HG02678 (cell line): Measurements from ENCODE around the gene CYB561D2.

Source experiments
- ATAC-seq: cut with Tn5 transposase; IDR thresholded peaks from one replicate; pipeline ENCODE4 v1.9.1; 2021; ENCODE audit warnings: mild to moderate bottlenecking, moderate library complexity; ENCODE audit not compliant: unreplicated experiment

The CYB561D2 gene

GRCh38 chr3:50385754-50386153, 35.1 kb downstream of the CYB561D2 start:
- ATAC-seq = no peak

DNA sequence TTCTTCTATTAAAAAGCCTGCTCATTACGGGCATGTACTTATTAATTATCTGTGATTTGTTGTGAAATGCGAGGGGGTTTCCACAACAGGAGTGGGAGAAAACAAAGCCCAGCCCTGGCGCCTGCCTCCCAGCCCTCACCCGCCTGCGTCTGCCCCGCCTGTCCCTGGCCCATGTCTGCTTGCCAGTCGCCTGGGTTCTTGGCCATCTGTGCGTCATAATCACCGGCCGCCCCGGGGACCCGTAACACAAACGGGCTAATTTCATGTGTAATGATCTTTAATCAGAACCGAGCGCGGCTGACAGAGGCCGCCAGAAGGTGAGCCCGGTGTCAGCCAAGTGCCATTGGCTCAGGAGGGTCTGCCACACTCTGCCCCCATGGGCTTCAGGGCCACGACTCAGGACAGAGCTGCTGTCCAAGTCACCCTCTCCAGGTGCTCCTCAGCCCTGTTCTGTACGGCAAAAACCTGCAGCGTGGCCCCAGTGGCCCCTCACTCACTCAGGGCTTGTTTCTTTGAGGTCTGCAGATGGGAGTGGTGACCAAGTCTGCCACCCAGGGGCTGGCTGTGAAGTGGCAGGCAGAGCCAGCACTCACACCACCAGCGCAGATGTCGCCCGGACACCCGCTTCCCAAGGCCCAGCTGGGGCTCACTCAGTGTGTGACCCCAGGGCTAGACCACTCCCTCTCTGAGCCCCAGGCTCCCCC, 37.5 kb downstream of the CYB561D2 start:
- ATAC-seq = no peak

- no peak for ATAC-seq
These were observed 38.2 kb downstream of the CYB561D2 start for GRCh38 chr3:50388720-50389413.

DNA sequence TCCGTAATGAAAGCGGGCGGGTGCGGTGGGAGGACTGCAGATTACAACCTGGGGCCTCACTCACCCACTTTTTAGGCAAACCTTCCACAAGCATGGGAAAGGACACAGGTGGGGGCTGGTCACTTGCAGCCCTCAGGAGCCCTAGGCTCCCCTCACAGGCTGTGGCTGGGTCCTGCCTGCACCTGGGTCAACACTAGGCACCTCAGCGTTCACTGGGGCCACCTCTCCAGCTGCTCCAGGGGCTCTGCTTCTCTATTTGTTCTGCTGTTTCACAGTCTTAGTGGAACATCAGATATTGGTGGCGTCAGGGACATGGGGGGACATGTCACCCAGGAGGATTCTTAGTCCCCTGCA, 38.7 kb downstream of the CYB561D2 start:
- ATAC-seq = no peak

- ATAC-seq = no peak
These were observed 40.0 kb downstream of the CYB561D2 start for GRCh38 chr3:50390508-50391224.

DNA sequence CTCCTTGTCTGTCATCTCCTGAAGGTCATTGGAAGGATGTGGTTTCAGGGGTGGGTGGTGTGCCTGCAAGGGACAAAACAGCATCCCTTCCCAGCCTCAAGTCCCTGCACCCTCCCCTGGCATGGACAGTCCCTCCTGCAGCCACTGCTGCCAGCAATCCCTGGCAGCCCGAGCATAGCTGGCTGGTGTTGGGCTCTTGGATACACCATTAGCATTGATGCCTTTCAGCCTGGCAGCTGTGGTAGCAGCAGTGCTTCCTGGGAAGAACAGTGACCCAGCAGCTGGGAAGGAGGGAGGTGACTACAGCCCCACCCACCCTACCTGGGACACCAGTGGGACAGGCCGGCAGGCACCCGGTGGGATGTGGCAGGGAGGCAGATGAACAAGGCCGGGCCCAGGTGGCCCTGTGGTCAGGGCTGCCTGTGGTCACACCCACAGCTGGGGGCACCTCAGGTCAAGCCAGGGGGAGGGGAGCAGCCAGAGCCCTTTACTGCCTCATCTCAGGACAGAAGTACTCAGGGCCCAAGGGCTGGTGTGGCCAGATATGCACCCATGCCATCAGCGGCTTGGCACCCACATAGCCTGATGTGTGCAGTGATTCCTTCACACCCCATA, 41.5 kb downstream of the CYB561D2 start:
- no peak for ATAC-seq

GRCh38 chr3:50393061-50393460, 42.4 kb downstream of the CYB561D2 start:
- ATAC-seq = no peak

DNA sequence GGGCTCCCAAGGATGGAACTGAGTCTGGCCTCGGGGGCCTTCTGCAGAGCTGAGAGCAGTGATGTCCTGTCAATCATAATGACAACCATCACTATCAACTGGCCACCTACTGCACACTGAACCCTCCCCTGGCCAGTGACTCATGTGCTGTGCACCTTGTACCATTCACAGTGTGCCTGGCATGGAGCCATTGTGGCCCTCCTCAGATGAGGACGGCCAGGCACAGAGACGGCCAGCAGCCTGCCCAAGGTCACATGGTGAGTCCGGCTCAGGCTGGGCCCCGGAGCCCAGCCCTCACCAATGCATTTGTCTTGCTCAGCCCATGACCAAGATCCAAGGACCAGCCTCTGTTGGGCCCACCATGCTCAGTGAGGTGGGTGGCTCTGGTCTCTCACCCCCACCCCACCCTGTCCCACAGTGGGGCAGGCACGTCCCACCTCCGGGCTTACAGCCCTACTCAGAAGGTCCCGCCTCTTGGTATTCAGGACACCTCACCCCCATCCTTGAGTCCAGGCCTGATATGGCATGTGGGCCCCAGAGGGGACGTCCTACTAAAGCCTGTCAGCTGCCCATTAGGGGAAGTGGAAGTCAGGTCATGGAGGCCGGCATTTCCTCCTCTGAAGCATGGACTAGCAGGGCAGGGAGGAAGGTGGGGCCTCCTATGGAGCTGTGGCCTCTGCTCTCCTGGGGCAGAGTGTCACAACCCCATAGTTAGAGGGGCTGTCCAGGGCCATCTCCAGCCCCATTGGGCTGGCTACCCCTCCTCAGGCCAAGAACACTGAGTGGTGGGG, 44.6 kb downstream of the CYB561D2 start:
- ATAC-seq = no peak

GRCh38 chr3:50396502-50396901, 45.8 kb downstream of the CYB561D2 start:
- no peak for ATAC-seq

DNA sequence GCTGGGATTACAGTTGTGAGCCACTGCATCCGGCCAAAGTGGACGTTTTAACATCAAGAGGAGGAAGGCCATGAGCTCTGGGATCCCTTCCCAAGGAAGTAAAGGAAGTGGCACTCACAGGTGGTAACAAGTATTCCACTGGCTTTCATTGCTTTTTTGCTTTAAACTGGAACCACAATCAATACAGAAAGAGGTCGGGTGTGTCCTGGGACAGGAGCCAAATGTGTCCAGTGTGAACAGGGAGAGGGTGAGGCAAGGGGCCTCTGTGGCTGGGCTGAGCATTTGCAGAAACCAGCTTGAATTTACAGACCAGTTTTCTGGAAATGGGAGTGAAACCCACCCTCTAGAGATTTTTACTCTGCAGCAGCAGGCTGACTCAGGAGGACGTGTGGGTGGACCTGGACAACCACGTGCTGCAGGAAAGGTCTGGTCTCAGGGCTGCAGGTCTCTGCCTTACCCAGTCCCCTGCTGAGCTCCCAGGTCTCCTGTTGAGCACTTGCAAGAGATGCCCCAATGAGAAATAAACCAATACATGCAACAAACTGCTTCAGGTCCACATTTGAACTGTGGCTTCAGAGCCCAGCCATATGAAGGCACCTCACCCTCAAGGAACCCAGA, 51.4 kb downstream of the CYB561D2 start:
- ATAC-seq = no peak
